ENCODE data around the gene MYADML2.

The MYADML2 gene

DNA sequence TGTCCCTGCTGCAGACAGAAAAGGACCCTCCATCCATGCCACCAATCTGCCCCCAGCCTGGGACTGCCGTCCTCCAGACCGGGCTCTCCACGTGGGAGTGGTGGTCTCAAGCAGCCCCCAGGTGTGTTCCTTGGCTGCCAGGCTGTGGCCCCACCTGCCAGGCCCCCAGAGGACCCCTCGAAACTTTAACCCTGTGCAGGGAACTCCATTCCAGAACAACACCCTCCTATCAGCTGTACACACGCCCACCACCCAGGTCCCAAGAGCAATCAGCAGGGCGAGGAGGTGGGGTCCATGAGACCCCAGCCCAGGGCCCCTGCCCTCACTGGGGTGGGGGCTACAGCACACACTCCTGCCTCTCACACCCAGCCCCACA, 11.3 kb downstream of the MYADML2 start:
- no peak for DNase-seq

DNA sequence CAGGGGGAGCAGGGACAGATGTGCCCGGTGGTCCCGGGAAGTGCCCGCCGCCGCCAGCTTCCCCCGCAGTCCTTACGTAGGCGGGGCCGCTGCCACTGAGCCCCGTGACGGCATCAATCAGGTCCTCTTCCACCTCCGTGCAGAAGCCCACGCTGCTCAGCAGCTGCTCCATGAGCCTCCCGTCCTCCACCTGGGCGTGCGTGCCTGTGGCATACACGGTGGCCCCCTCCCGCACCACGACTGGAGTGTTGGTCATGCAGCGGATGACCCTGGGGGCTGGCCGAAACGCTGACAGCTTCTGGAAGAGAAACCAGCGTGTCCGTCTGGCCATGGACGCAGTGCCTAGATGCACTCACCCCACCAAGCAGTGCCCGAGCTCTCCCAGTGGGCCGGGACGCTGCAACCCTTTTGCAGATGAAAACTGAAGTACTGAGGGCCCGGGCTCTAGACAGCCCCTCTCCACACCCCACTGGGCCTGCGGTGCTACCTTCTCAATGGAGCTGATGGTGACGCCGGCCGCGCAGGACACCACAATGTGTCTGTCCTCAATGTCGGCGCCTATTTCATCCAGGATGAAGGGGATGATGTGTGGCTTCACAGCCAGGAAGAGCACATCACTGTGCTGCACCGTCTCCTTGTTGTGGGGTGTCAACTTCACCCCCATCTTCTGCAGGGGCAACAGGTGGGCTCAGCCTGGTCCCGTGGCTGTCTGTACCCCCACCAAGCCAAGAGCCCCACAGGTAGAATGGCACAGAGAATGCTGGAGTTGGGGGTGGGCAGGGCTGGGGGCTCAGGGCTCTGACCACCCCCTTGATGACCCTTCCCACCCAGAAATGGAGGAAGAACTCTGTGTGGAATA, 12.0 kb downstream of the MYADML2 start:
- no peak for DNase-seq

DNA sequence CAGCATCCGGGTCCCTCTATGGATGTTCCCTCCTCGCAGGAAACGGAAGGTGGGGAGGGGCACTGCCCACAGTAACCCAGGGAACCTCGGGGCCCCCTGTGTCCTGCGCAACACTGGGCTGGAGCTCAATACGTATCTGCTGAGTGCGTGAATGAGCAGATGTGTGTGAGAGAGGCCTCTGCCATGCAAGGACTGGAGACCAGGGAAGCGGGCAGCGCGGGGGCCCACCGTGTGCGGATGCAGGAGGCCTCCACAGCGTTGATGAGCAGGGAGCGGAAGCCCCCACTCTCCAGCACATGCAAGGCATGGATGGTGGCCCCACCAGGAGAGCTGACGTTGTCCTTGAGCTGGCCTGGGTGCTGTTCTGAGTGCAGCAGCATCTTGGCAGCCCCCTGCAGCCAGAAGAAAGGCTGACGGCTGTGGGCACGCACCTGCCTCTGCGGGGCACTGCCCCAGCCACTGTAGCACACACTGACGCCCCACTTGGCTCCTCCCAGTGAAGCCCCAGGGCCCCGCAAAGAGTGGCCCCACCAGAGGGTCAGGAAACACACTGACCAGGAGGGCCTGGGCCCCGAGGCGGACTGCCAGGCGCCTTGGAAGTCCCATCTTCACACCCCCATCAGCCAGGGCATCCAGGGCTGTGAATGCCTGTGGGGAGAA, 12.8 kb downstream of the MYADML2 start:
- no peak for DNase-seq

DNA sequence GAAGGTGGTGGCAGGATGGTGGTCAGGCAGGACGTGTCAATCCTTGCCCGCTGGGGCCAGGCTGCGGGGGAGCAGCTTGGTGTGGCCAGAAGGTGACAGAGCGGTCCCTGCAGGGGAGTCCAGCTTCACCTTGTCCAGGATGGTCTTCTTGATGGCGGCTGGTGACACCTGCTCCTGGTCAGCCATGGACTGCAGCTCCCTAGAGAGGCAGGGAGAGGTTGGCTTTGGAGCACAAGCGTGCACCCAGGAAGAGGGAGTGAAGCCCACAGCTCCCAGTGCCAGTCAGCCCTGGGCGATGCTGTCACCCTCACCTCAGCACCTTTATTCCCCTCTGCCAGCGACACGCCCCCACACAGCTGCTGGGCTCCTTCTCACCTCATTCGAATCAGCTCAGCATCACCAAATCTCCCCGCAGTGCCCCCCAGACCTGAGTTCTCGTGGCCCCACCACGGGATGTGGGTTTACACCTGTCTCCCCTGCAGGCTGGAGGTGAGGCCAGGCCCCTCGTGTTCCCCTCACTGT, 13.8 kb downstream of the MYADML2 start:
- no peak for DNase-seq

DNA sequence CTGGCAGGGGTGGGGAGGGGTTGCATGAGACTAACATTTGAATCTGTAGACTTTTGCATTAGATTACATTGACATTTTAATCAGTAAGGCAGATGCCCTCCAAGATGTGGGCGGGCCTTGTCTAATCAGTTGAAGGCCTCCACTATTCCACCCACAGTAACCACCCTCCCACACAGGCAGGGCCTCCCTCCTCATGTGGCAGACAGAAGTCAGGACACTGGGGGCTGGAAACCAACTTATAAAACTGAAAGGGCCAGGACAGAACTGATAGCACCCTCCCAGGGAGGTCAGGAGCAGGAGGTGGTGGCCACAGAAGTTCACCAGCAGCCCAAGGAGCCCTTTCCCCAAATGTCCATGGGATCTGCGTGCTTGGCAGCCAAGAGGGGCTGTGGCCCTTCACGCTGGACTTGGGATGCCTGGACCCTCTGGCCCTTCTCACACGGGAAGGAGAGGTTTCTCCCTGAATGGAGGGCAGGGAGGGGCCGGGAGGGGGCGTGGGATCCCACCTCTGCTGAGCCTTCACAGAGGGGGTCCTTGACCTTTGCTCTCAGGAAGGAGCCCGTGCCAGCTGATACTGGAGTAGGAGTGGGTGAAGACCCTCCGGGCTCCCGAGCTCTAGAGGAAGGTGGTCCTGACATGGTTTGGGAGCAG, 14.6 kb downstream of the MYADML2 start:
- no peak for DNase-seq

DNA sequence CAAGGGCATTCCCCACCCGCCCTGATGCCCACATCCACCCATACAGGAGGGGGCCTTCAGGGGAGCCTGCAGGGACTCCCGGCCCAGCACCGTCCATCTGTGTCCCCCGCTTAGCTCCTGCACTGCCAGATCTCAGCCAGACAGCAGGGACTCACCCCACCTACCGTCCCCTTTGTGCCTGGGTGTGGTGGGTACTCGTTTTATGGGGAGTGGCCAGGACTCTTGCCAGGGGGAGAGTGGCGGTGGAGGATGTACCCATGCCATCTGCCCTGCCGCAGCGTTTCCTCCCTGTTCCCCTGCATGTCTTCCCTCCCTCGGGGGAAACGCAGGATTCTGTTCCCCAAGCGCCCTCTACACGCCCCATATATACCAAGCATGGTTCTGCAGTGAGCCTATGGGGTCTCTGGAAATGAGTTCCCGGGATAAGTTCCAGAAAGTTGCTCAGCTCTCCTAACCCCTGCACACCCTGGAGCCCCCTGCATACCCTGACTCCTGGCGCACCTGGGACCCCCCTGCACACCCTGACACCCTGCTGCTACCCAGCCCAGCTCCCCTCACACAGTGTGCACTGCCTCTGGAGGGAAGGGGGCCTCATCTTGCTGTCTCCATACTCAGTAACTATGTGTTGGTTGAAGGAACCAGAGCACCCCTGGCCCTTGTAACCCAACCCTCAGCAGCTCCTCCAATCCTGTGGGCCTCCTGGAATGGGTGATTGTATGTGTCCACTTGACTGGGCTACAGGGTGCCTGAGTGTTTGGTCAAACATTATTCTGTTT, 15.3 kb downstream of the MYADML2 start:
- DNase-seq, result peak; percentile 88

DNA sequence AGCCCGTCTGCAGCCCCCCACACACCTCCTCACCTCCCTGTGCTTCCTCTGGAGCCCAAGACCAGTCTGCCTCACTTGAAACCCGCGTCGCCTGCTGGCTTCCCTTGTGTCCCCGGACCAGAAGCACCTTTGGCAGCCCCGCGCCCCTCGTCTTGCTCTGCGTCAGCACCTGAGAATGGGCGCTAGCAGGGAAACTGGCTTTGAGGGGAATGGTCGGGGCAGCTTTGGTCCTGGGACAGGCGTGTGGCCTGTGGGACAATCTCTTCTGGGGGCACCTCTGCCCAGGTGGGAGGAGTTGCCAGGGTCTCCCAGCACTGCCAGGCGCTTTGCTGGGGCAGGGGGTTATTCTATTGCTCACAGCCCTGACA, 15.9 kb downstream of the MYADML2 start:
- DNase-seq, result no peak

DNA sequence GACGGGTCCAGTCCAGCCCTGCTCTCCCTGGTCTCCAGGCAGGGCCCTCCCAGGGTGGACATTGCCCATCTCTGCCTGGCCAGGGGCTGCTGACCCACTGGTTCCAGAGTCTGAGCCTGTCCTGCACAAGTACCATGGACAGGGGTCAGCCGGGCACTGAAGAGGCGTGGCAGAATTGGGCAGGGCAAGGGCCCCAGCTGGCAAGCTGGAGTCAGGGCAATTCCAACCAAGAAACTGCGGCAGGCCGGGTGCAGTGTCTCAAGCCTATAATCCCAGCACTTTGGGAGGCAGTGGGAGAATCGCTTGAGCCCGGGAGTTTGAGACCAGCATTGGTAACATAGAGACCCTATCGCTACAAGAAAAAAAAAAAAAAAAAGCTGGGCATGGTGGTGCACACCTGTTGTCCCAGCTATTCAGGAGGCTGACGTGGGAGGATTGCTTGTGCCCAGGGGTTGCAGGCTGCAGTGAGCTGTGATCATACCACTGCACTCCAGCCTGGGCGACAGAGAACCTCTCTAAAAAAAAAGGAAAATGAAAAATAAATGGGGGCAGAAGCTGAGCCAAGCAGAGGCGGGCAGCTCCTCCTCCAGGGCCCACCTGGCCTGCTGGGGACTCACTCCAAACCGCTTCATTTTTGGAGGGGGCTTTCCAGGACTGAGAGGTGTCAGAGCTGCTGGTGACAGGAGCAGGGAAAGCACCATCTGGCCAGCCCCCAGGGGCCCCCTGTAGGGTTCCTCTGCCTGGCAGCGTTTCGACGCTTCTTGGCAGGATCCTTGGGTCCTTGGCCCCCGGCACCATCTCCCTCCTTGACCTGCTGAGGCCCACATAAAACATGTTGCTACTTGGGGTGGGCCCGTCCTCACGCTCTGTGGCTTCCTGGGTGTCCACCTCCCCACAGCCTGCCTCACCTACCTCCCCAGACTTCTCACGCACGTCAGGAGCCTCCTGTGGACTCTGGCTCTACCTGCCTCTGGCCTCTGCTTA, 16.6 kb downstream of the MYADML2 start:
- no peak for DNase-seq

DNA sequence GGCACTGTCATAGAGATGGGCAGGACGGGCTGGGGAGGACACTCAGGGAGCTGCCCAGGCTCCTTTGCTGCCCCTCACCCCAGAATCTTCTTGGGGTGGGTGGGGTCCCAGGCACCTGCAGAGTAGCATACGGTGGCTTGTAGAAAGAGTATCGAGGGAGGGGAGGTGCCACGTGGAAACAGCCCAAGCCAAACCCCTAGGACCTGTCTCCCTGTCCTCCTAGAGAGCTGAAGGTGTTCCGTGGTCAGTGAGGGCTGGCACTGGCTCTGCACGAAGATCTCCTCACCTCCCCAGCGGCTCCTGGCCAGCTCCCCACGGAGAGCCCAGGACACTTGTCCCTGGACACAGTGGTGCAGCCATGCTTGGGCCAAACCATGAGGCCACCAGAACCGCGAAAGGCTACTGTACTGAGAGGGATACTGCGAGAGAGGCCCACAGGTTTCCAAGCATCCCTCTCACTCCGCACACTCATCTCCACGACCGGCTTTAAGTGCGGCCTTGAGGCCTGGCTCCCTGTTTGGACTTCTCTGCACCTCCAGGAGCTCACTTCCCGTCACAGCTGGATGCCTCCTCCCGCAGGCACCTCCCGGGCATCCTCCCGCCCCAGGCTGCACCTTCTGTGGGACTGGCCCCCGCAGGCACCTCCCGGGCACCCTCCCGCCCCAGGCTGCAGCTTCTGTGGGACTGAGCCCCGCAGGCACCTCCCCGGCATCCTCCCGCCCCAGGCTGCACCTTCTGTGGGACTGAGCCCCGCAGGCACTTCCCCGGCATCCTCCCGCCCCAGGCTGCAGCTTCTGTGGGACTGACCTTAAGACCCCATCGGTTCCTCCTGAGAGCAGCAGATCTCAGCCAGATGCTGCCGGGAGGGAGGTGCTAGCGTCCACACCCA, 17.5 kb downstream of the MYADML2 start:
- no peak for DNase-seq

DNA sequence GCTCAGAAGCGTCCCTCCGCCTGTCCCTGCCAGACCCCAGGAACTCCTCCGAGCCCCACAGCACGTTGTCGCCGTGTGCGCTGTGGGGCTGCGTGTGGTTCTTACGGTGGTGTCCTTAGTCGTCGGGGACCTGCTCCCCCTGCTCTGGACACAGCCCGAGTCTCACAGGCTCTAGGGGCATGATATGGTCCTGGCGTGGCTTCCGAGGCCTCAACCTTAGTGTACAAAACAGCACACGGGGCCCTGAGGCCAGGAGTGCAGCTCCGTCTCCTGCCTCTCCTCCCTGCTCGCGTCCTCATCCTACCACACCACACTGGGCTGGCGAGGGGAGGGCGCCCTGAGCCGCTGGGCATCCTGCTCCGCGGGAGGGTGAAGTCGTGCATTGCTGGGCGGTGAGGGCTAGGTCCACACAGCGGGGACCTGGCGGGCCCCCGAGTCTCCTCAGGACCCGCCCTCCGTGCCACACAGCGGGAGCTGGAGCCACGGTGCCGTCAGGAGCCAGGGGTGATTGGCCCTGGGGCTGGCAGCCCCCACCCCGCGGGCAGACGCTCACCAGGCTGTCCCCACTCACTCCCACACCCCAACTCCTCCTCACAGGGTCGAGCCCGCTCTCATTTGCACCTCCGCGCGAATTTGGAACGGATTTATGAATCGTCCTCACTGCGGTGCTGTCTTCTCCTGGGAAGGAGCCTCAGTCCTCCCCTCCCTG, 18.3 kb downstream of the MYADML2 start:
- DNase-seq, result no peak

DNA sequence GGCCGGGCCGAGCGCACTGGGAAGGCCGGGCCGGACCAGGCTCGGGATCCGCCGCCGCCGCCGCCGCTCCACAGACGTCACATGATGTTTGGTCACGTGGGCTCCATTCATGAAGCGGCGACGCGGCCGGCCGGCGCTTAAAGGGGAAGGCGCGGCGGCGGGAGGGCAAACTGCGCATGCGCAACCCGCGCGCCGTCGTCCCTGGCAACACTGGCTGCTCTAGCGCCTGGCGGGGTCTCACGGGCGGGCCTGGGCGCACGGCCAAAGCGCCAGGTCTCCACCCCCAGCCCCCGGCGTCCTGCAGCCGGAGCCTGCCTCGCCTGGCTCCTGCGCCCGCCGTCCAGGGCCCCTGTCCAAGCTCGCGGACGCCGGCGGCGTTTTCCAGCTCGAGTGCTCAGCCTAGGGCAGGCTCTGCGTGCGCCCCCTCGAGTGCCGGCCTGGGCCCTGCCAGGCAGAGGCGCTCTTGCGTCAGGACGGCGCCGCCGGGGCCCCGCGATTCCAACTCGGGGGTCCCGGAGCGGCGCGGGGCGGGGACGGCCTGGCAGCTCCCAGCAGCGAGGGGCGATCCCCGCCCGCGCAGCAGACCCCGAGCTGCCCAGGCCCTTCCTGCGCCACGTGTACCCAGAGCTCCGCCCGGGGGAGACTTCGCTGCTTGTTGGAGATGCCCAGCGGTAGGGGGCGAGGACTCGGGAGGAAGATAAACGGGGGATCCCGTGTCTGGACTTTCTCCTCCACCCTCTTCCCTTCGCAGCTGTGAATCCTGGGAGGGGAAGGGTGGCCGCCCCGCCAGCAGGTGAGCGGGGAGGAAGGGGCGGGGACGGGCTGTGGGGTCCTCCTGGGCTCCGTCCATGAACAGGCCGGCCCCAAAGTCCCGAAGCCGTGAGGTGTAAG, 19.1 kb downstream of the MYADML2 start, which contains the start of gene MAFG:
Gene MAFG (minus strand): TSS at position 83 of the 891 bp plus-strand sequence. CDS start 4,550 bp downstream, outside the sequence.
- peak; percentile 96 for DNase-seq

DNA sequence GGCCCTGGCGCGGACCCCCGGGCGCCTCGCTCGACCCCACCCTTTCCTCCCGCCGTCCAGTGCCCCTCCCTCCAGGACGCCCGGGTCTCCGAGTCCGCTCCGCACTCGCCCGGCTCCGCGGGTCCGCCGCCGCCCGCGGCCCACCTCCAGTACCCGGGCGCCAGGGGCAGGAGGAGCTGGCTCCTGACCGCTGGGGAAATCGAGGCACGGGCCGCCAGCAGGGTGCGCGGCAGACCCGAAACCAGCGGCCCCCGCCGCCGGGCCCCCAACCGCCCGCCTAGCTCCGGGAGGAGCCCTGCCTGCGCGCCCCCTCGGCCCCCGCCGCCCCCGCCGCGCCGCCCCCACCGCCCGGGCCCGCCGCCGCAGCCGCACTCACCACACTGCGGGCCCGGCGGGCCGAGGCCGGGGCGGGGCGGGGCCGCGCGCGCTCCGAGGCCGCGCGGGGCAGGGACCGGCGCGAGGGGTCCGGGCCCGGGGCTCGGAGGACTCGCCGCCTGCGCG, 19.8 kb downstream of the MYADML2 start:
- DNase-seq, result no peak

DNA sequence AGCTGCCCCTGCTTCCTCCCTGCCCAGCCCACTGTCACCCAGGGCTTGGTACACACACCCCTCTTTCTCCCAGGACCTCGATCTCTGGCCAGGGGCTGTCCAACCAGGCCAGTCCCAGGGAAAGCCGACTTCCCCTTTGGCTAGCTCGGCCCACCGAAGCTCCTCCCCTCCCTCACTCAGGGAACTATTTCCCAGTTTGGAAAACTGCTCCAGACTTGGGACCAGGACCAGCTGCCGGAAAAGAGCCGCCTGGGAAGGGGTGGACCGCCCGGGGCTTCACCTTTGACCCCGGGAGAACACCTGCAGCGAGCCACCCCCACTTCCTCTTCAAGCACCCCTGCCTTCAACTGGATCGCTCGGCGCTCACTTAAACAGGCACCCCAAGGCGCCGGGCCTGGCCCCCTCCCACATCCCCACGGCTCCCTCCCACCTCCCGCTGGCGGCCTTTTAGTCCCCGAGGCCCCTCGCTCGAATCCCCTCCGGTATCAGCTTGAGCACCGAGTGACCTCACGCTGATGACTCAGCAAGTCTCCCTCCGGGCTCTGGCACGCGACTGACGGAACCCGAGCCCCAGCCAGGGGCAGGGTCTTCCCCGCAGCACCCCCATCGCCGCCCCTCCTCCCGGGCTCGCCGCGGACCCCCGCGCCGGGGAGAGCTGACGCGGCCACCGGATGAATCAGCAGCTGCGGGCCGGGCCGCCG, 20.4 kb downstream of the MYADML2 start:
- DNase-seq, result no peak

DNA sequence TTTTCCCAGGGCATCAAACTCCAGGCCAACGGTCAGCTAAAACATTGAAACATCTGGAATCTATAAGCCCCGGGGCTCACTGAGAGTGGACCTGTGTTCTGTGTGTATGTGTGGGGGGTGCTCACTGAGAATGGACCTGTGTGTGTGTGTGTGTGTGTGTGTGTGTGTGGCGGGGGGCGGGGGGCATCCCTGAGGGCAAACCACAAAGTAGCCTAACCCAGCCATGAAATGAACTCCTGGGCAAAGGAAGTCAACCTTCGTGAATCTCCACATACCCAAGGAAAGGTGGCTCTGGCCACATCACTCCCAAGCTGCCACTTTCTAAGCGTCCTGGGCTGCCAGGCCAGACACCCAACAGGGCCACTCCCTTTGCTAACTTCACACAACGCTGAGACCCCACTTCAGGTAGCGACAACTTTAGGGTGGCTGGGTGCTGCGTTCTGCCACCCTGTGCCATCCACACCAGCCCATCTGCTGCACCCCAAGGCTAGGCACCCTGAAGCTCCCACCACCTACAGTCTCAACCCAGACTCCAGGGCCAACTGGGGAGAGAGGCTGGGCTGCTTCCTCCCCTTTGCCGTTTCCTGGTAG, 21.1 kb downstream of the MYADML2 start:
- DNase-seq, result no peak

DNA sequence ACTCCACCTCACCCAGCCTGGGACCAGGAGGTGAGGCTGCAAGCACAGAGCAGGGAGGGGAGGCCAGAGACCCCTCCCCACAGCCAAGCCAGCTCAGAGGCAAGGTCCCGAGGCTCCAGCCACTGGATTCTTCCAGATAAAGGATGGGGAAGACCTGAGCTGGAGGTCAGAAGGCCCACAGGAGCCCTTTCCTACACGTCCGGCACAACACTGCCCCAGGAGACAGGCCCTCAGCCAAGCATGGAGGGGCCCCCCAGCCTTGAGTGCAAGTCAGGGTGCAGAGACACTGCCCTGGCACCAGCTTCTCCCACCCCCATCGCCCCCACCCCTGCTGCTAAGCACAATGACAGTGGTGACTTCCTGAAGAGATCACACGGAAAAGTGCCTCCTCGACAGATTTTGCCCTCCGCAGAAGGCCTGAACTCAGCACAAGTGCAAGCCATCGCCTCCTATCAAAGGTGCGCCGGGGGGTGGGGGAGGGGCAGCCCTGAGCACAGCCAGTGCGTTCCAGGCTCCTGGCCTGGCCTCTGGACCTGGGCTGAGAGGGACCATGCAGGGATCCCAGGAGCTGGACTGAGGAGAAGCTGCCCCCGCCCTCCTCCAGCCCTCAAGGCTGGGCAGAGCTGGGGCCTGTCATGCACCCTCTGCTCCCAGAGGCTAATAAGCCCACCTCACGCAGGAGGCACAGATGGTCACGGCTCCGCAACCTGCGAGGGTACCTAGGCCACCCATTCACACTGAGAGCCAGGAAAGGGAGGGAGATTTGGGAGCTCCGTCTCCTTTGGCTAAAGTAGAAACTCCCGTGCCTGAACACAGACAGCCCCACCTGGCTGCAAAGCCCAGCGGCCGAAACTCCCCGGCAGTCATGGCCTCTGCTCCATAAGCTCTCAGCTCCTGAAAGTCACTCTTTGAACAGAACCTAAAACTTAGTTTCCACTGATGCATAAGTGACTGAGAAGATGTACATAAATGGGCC, 22.2 kb downstream of the MYADML2 start:
- no peak for DNase-seq
